Prostate gland (tissue), 2 donors: ENCODE data around the gene SH3PXD2A.

Experiments used
- CTCF ChIP-seq, 4 experiments: fragments of 200-600 bp in 2 of 4; fragments of 450-650 bp in 2 of 4; sonication (generic) in 2 of 4; IDR thresholded peaks; 1 replicate in 3 of 4; 2 replicates in 1 of 4; pipeline ENCODE4 v1.5.1; 2016 to 2019; ENCODE audit warnings: antibody characterized with exemption in 4 of 4, mild to moderate bottlenecking in 2 of 4, moderate library complexity in 2 of 4
- POLR2A ChIP-seq: fragments of 450-650 bp; IDR thresholded peaks from one replicate; pipeline ENCODE4 v1.6.1; 2016; ENCODE audit warnings: antibody characterized with exemption, mild to moderate bottlenecking
- POLR2AphosphoS5 ChIP-seq: sonication (generic); formaldehyde crosslinking; IDR thresholded peaks from one replicate; pipeline ENCODE4 v1.6.1; 2017; ENCODE audit warnings: antibody characterized with exemption

- TF ChIP-seq POLR2A = no peak
- TF ChIP-seq CTCF (IDR thresholded peaks at IDR 0.05) = no peak
- TF ChIP-seq POLR2AphosphoS5 = no peak
Observed at GRCh38 chr10:103616705-103617601, 238.4 kb downstream of the SH3PXD2A start.
